SK-N-SH treated with all-trans-retinoic acid at 6 μM for 48 hours (cell line): ENCODE data around the gene ADIRF.

Source experiments
- ATAC-seq: fragments of 200-7000 bp; cut with Tn5 transposase; 3 replicates; pipeline ENCODE4 v1.9.1; 2020; ENCODE audit warnings: mild to moderate bottlenecking, moderate library complexity
- ARNTL ChIP-seq: fragments of 450-650 bp; formaldehyde crosslinking; IDR thresholded peaks from 2 replicates; pipeline ENCODE4 v1.5.0; 2020; ENCODE audit warnings: low read depth, mild to moderate bottlenecking, moderate library complexity, borderline replicate concordance
- BACH2 ChIP-seq: fragments of 250-450 bp; sonication (Bioruptor Pico); IDR thresholded peaks from 2 replicates; pipeline ENCODE4 v1.9.0; 2021; ENCODE audit warnings: mild to moderate bottlenecking, borderline replicate concordance
- CREB5 ChIP-seq: fragments of 250-450 bp; sonication (Bioruptor Pico); IDR thresholded peaks from 2 replicates; pipeline ENCODE4 v1.5.1; 2020; ENCODE audit warnings: low read depth, mild to moderate bottlenecking, moderate library complexity
- CSDC2 ChIP-seq: fragments of 250-450 bp; sonication (Bioruptor Pico); IDR thresholded peaks from 2 replicates; pipeline ENCODE4 v1.5.0; 2020; ENCODE audit warnings: mild to moderate bottlenecking, moderate library complexity
- CSRNP3 ChIP-seq: fragments of 250-450 bp; sonication (Bioruptor Pico); IDR thresholded peaks from 2 replicates; pipeline ENCODE4 v1.5.1; 2021; ENCODE audit warnings: mild to moderate bottlenecking, moderate library complexity
- ESRRG ChIP-seq: fragments of 250-450 bp; sonication (Bioruptor Pico); IDR thresholded peaks from 2 replicates; pipeline ENCODE4 v1.6.1; 2021; ENCODE audit warnings: mild to moderate bottlenecking
- GLIS3 ChIP-seq: fragments of 250-450 bp; sonication (Bioruptor Pico); IDR thresholded peaks from 2 replicates; pipeline ENCODE4 v1.5.0; 2020; ENCODE audit warnings: mild to moderate bottlenecking, moderate library complexity
- ISL1 ChIP-seq: fragments of 250-450 bp; sonication (Bioruptor Pico); IDR thresholded peaks from 2 replicates; pipeline ENCODE4 v2.1.2; 2022; ENCODE audit warnings: mild to moderate bottlenecking, moderate library complexity
- OSR1 ChIP-seq: fragments of 250-450 bp; sonication (Bioruptor Pico); IDR thresholded peaks from 2 replicates; pipeline ENCODE4 v1.8.0; 2022; ENCODE audit warnings: moderate library complexity, mild to moderate bottlenecking, inconsistent platforms
- PATZ1 ChIP-seq: fragments of 250-450 bp; sonication (Bioruptor Pico); IDR thresholded peaks from 2 replicates; pipeline ENCODE4 v1.8.0; 2020; ENCODE audit warnings: mild to moderate bottlenecking, moderate library complexity, borderline replicate concordance
- POU6F1 ChIP-seq: fragments of 250-450 bp; sonication (Bioruptor Pico); IDR thresholded peaks from 2 replicates; pipeline ENCODE4 v1.8.0; 2021; ENCODE audit warnings: low read depth, mild to moderate bottlenecking, moderate library complexity, borderline replicate concordance
- PPARA ChIP-seq: fragments of 250-450 bp; sonication (Bioruptor Pico); IDR thresholded peaks from 2 replicates; pipeline ENCODE4 v1.5.0; 2020; ENCODE audit warnings: mild to moderate bottlenecking, borderline replicate concordance
- RARB ChIP-seq: fragments of 250-450 bp; sonication (Bioruptor Pico); IDR thresholded peaks from 2 replicates; pipeline ENCODE4 v1.8.0; 2021; ENCODE audit warnings: mild to moderate bottlenecking, moderate library complexity
- SNAI2 ChIP-seq: fragments of 250-450 bp; sonication (Bioruptor Pico); IDR thresholded peaks from 2 replicates; pipeline ENCODE4 v1.5.0; 2020; ENCODE audit warnings: mild to moderate bottlenecking, moderate library complexity
- TCF4 ChIP-seq: fragments of 250-450 bp; sonication (Bioruptor Pico); IDR thresholded peaks from 2 replicates; pipeline ENCODE4 v1.8.0; 2021; ENCODE audit warnings: mild to moderate bottlenecking, moderate library complexity, borderline replicate concordance
- TOX ChIP-seq: fragments of 250-450 bp; sonication (Bioruptor Pico); IDR thresholded peaks from 2 replicates; pipeline ENCODE4 v1.8.0; 2021; ENCODE audit warnings: mild to moderate bottlenecking, moderate library complexity, borderline replicate concordance
- ZC3H10 ChIP-seq: fragments of 250-450 bp; sonication (Bioruptor Pico); IDR thresholded peaks from 2 replicates; pipeline ENCODE4 v1.5.1; 2021; ENCODE audit warnings: mild to moderate bottlenecking, moderate library complexity
- ZFP3 ChIP-seq: fragments of 250-450 bp; sonication (Bioruptor Pico); IDR thresholded peaks from 2 replicates; pipeline ENCODE4 v1.5.0; 2020; ENCODE audit warnings: mild to moderate bottlenecking, moderate library complexity
- ZNF565 ChIP-seq: fragments of 450-650 bp; formaldehyde crosslinking; conservative IDR thresholded peaks from 2 replicates; pipeline ENCODE4 v1.5.0; 2020; ENCODE audit warnings: low read depth, mild to moderate bottlenecking, moderate library complexity
- ZNF70 ChIP-seq: fragments of 450-650 bp; formaldehyde crosslinking; IDR thresholded peaks from 2 replicates; pipeline ENCODE4 v1.5.0; 2020; ENCODE audit warnings: mild to moderate bottlenecking, moderate library complexity
- ZNF8 ChIP-seq: fragments of 450-650 bp; formaldehyde crosslinking; IDR thresholded peaks from 2 replicates; pipeline ENCODE4 v1.5.0; 2020; ENCODE audit warnings: mild to moderate bottlenecking, moderate library complexity

ADIRF gene

GRCh38 chr10:86970982-86971231 lies 2.6 kb downstream of the ADIRF start:
- TF ChIP-seq ZNF70 (CRISPR knock-in tag) = no peak
- TF ChIP-seq ESRRG (CRISPR knock-in tag) = no peak
- TF ChIP-seq ZFP3 (CRISPR knock-in tag) = no peak
- TF ChIP-seq CREB5 (CRISPR knock-in tag) = no peak
- TF ChIP-seq TCF4 (CRISPR knock-in tag) = no peak
- no peak for TF ChIP-seq ARNTL (CRISPR knock-in tag)
- TF ChIP-seq POU6F1 (CRISPR knock-in tag) = no peak
- TF ChIP-seq ZNF8 = no peak
- TF ChIP-seq CSRNP3 (CRISPR knock-in tag) = no peak
- TF ChIP-seq SNAI2 (CRISPR knock-in tag) = no peak
- no peak for TF ChIP-seq ZNF565 (CRISPR knock-in tag)
- TF ChIP-seq GLIS3 = no peak
- no peak for ATAC-seq

- no peak for ATAC-seq
- TF ChIP-seq PPARA (CRISPR knock-in tag) = no peak
- TF ChIP-seq GLIS3 = no peak
- TF ChIP-seq POU6F1 (CRISPR knock-in tag) = no peak
- no peak for TF ChIP-seq TOX (CRISPR knock-in tag)
- no peak for TF ChIP-seq ZNF70 (CRISPR knock-in tag)
- no peak for TF ChIP-seq OSR1 (CRISPR knock-in tag)
- TF ChIP-seq ARNTL (CRISPR knock-in tag) = no peak
- TF ChIP-seq BACH2 (CRISPR knock-in tag) = no peak
- no peak for TF ChIP-seq PATZ1 (CRISPR knock-in tag)
- no peak for TF ChIP-seq ESRRG (CRISPR knock-in tag)
- TF ChIP-seq ZNF565 (CRISPR knock-in tag) = no peak
- TF ChIP-seq ZNF8 = no peak
- no peak for TF ChIP-seq CREB5 (CRISPR knock-in tag)
- no peak for TF ChIP-seq CSRNP3 (CRISPR knock-in tag)
- TF ChIP-seq CSDC2 (CRISPR knock-in tag) = no peak
- no peak for TF ChIP-seq TCF4 (CRISPR knock-in tag)
- no peak for TF ChIP-seq SNAI2 (CRISPR knock-in tag)
- no peak for TF ChIP-seq RARB (CRISPR knock-in tag)
- no peak for TF ChIP-seq ISL1
- TF ChIP-seq ZC3H10 = no peak
Measured at GRCh38 chr10:86971232-86971991, 3.1 kb downstream of the ADIRF start.
